Testis (tissue), 2 donors: Measurements from ENCODE around the gene PTPRK.

Experiments used
- POLR2A ChIP-seq: fragments of 450-650 bp; IDR thresholded peaks from one replicate; pipeline ENCODE4 v1.6.1; 2017; ENCODE audit warnings: antibody characterized with exemption, mild to moderate bottlenecking, moderate library complexity
- TF ChIP-seq, protein P1 (sequence below), 3 experiments: fragments of 450-650 bp in 2 of 3; fragments of 200-600 bp in 1 of 3; sonication (generic) in 1 of 3; IDR thresholded peaks; one replicate each; pipeline ENCODE4 v1.5.1; 2016 to 2019; ENCODE audit warnings: antibody characterized with exemption in 3 of 3, mild to moderate bottlenecking in 2 of 3, moderate library complexity in 1 of 3

DNA sequence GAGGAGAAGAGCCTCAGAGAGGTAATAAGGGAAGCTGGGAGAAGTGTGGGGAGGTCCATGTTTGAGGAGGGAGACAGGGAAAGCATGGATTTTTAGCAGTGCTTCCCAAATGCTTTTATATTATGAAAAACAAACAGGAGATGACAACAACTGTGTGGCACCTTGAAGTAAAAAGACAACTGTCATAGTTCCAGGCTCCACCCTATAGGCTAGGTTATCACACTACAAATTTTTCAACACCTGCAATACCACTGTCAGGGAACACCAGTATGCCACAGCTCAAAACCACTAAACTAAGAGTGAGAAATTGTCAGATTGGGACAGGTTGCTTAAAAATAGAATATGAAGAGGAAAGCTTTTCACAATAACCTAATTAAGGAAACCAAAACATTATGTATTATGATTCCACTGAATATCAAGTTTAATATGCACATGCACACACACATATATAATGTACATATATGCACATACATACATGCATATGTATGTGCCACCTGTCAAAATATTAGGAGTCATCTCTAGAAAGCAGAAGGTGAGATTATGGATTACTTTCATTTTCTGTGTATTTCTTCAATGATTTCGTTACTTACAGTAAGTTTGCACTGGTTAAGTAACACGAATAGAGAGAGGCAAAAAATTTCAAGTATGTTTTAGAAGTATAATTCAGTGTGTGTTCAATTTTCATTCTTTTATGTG, 261.2 kb downstream of the PTPRK start:
- no peak for TF ChIP-seq POLR2A
- TF ChIP-seq, protein P1, sequence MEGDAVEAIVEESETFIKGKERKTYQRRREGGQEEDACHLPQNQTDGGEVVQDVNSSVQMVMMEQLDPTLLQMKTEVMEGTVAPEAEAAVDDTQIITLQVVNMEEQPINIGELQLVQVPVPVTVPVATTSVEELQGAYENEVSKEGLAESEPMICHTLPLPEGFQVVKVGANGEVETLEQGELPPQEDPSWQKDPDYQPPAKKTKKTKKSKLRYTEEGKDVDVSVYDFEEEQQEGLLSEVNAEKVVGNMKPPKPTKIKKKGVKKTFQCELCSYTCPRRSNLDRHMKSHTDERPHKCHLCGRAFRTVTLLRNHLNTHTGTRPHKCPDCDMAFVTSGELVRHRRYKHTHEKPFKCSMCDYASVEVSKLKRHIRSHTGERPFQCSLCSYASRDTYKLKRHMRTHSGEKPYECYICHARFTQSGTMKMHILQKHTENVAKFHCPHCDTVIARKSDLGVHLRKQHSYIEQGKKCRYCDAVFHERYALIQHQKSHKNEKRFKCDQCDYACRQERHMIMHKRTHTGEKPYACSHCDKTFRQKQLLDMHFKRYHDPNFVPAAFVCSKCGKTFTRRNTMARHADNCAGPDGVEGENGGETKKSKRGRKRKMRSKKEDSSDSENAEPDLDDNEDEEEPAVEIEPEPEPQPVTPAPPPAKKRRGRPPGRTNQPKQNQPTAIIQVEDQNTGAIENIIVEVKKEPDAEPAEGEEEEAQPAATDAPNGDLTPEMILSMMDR (IDR thresholded peaks at IDR 0.05): no peak
